Kidney capillary endothelial cell (primary cell): ENCODE data around the gene C2CD4C.
"Not testable (repeated sequence)": the region's sequence is repeated elsewhere in the genome, so short reads cannot be mapped to it uniquely, and the experiment has no call there.

Source experiments
- DNase-seq: peaks from one replicate; pipeline ENCODE4 v3.0.0-alpha.2; 2018; ENCODE audit warnings: low spot score

C2CD4C gene

GRCh38 chr19:381901-382300 is 27.0 kb downstream of the C2CD4C start:
- DNase-seq = not testable (repeated sequence)

- DNase-seq = not testable (repeated sequence)
Observed at GRCh38 chr19:380618-381219, 28.2 kb downstream of the C2CD4C start.

- DNase-seq = no peak
Observed at GRCh38 chr19:379796-380195, 29.2 kb downstream of the C2CD4C start.

GRCh38 chr19:378706-379105 is 30.2 kb downstream of the C2CD4C start:
- no peak for DNase-seq

GRCh38 chr19:377801-378581 is 31.0 kb downstream of the C2CD4C start:
- no peak for DNase-seq

- no peak for DNase-seq
Observed at GRCh38 chr19:376111-376470, 32.9 kb downstream of the C2CD4C start.

- DNase-seq = no peak
Observed at GRCh38 chr19:375395-376110, 33.4 kb downstream of the C2CD4C start.

- DNase-seq = no peak
Observed at GRCh38 chr19:374886-375235, 34.1 kb downstream of the C2CD4C start.

- no peak for DNase-seq
Observed at GRCh38 chr19:374183-374885, 34.6 kb downstream of the C2CD4C start.

- DNase-seq = no peak
Observed at GRCh38 chr19:373391-374182, 35.4 kb downstream of the C2CD4C start.

- no peak for DNase-seq
Observed at GRCh38 chr19:372306-372890, 36.5 kb downstream of the C2CD4C start.

GRCh38 chr19:371501-372168 is 37.3 kb downstream of the C2CD4C start:
- DNase-seq = no peak

- DNase-seq = no peak
Observed at GRCh38 chr19:370641-371330, 38.2 kb downstream of the C2CD4C start.

- no peak for DNase-seq
Observed at GRCh38 chr19:369876-370275, 39.1 kb downstream of the C2CD4C start.

GRCh38 chr19:369256-369655 is 39.7 kb downstream of the C2CD4C start:
- no peak for DNase-seq

- no peak for DNase-seq
Observed at GRCh38 chr19:368630-369024, 40.3 kb downstream of the C2CD4C start.

- DNase-seq = no peak
Observed at GRCh38 chr19:367963-368629, 40.9 kb downstream of the C2CD4C start.

GRCh38 chr19:367561-367960 is 41.4 kb downstream of the C2CD4C start:
- no peak for DNase-seq

- no peak for DNase-seq
Observed at GRCh38 chr19:366951-367350, 42.0 kb downstream of the C2CD4C start.
